Neural cell (in vitro differentiated cells): ENCODE results near the gene DENND5A. TPM values are rescaled to one million over a fixed set of nuclear protein-coding genes. Genes with fewer than 3 reads are reported as not detected.

Experiments
- H2AFZ ChIP-seq: fragments of 200-600, 300-800 bp; sonication (generic), shearing (Covaris generic); 2 replicates; pipeline ENCODE4 v1.6.0; 2014; ENCODE audit warnings: low read depth, mild to moderate bottlenecking, antibody characterized with exemption, low read length, moderate library complexity
- H3F3A ChIP-seq: fragments of 200-600 bp; shearing (Covaris generic); 2 replicates; pipeline ENCODE4 v1.6.1; 2016; ENCODE audit warnings: mild to moderate bottlenecking, moderate library complexity, mixed read lengths, antibody characterized with exemption, low read length; ENCODE audit not compliant: insufficient read depth, poor library complexity, severe bottlenecking
- H3K27ac ChIP-seq: fragments of 200-600, 300-800 bp; sonication (generic), shearing (Covaris generic); 2 replicates; pipeline ENCODE4 v1.5.1; 2014; ENCODE audit warnings: mild to moderate bottlenecking, low read length, moderate library complexity
- H3K27me3 ChIP-seq: fragments of 300-800, 200-600 bp; sonication (generic), shearing (Covaris generic); 2 replicates; pipeline ENCODE4 v1.6.0; 2014; ENCODE audit warnings: mild to moderate bottlenecking, low read depth, low read length, moderate library complexity; ENCODE audit not compliant: insufficient read depth
- H3K36me3 ChIP-seq: fragments of 300-800, 200-600 bp; sonication (generic), shearing (Covaris generic); 2 replicates; pipeline ENCODE4 v1.5.1; 2014; ENCODE audit warnings: mild to moderate bottlenecking, antibody characterized with exemption, low read length, moderate library complexity; ENCODE audit not compliant: insufficient read depth
- H3K4me2 ChIP-seq: fragments of 300-800, 200-600 bp; sonication (generic), shearing (Covaris generic); 2 replicates; pipeline ENCODE4 v1.6.0; 2014; ENCODE audit warnings: mild to moderate bottlenecking, low read length
- H3K4me3 ChIP-seq: fragments of 300-800, 200-600 bp; sonication (generic), shearing (Covaris generic); 2 replicates; pipeline ENCODE4 v1.5.1; 2014; ENCODE audit warnings: mild to moderate bottlenecking, low read length, moderate library complexity
- H3K79me2 ChIP-seq: fragments of 200-600 bp; shearing (Covaris generic); replicated peaks from 2 replicates; pipeline ENCODE4 v1.6.0; 2014; ENCODE audit warnings: mild to moderate bottlenecking, low read length, moderate library complexity; ENCODE audit not compliant: insufficient read depth
- H3K9ac ChIP-seq: fragments of 300-800, 200-600 bp; sonication (generic), shearing (Covaris generic); 2 replicates; pipeline ENCODE4 v1.6.1; 2016; ENCODE audit warnings: mild to moderate bottlenecking, low read length, mixed read lengths
- H3K9me2 ChIP-seq: fragments of 200-600 bp; shearing (Covaris generic); 2 replicates; pipeline ENCODE4 v1.6.1; 2016; ENCODE audit warnings: mild to moderate bottlenecking, low read length, mixed read lengths; ENCODE audit not compliant: insufficient read depth
- H3K9me3 ChIP-seq: fragments of 200-600, 300-800 bp; sonication (generic), shearing (Covaris generic); 2 replicates; pipeline ENCODE4 v1.6.1; 2016; ENCODE audit warnings: mild to moderate bottlenecking, mixed run types, low read length, moderate library complexity, mixed read lengths
- H4K20me1 ChIP-seq: fragments of 200-600 bp; shearing (Covaris generic); 2 replicates; pipeline ENCODE4 v1.6.1; 2016; ENCODE audit warnings: mild to moderate bottlenecking, mixed run types; ENCODE audit not compliant: insufficient read depth
- EP300 ChIP-seq: fragments of 450-650 bp; conservative IDR thresholded peaks from 2 replicates; pipeline ENCODE4 v1.6.1; 2014; ENCODE audit warnings: antibody characterized with exemption, mild to moderate bottlenecking, moderate library complexity; ENCODE audit not compliant: poor library complexity, severe bottlenecking
- EZH2 ChIP-seq: fragments of 200-600, 300-800 bp; shearing (Covaris generic), sonication (generic); IDR thresholded peaks from 2 replicates; pipeline ENCODE4 v1.6.1; 2014; ENCODE audit warnings: antibody characterized with exemption, low read length, borderline replicate concordance, mild to moderate bottlenecking; ENCODE audit not compliant: insufficient read depth, poor library complexity, severe bottlenecking
- MXI1 ChIP-seq: fragments of 450-650 bp; conservative IDR thresholded peaks from 2 replicates; pipeline ENCODE4 v1.6.1; 2014; ENCODE audit warnings: antibody characterized with exemption, mild to moderate bottlenecking; ENCODE audit not compliant: poor library complexity, severe bottlenecking
- POLR2AphosphoS5 ChIP-seq: IDR thresholded peaks from 2 replicates; pipeline ENCODE4 v1.6.1; 2012
- RAD21 ChIP-seq: fragments of 450-650 bp; conservative IDR thresholded peaks from 2 replicates; pipeline ENCODE4 v1.6.1; 2014; ENCODE audit warnings: antibody characterized with exemption, mild to moderate bottlenecking, moderate library complexity
- SMC3 ChIP-seq: fragments of 450-650 bp; conservative IDR thresholded peaks from 2 replicates; pipeline ENCODE4 v1.6.1; 2014; ENCODE audit warnings: antibody characterized with exemption, mild to moderate bottlenecking, moderate library complexity; ENCODE audit not compliant: poor library complexity
- TAF1 ChIP-seq: IDR thresholded peaks from 2 replicates; pipeline ENCODE4 v1.6.1; 2012; ENCODE audit warnings: low read depth
- polyA plus RNA-seq: library from polyadenylated mRNA; depleted of rRNA; stranded (reverse); fragments of >200 nt; gene quantifications from 2 replicates; pipeline ENCODE4 v1.2.3, GENCODE V29; 2014
- TF ChIP-seq, protein P1 (sequence below): fragments of 450-650 bp; IDR thresholded peaks from 2 replicates; pipeline ENCODE4 v1.5.1; 2014; ENCODE audit warnings: antibody characterized with exemption, mild to moderate bottlenecking, moderate library complexity; ENCODE audit not compliant: poor library complexity, severe bottlenecking
- TF ChIP-seq, protein P2 (sequence below): IDR thresholded peaks from 2 replicates; pipeline ENCODE4 v1.6.1; 2012; ENCODE audit warnings: borderline replicate concordance

Gene DENND5A
- polyA plus RNA-seq, 1 donor from 2014 or later = 75.6 TPM

DNA sequence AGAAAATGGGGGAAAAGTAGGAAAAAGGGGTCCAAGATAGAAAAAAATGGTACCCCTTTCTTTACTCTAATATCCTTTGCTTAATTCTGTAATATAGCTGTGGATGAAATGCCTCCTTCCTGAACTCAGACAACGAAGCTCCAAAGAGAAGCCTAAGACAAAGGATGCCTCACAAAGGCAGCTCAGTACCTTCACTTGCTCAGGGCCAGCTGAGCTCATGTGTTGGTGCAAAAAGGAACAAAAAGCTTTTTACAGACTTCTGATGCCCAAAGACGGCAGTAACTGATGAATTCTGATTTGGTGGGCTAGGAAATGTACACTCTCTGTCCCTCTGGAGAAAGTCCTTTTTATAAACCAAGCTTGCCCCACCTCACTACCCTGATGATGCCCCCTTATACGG is 77.5 kb downstream of the DENND5A start:
- H3K36me3 ChIP-seq = no peaks in the 10 kb centered on the region
- no peaks in the 10 kb centered on the region for H3F3A ChIP-seq
- H3K79me2 ChIP-seq = no peaks in the 10 kb centered on the region
- H3K4me2 ChIP-seq = no peak overlapping the region
- no peak for TF ChIP-seq POLR2AphosphoS5
- no peaks in the 10 kb centered on the region for H3K9me3 ChIP-seq
- no peak overlapping the region for H3K4me3 ChIP-seq
- no peaks in the 10 kb centered on the region for H4K20me1 ChIP-seq
- no peaks in the 10 kb centered on the region for H3K9me2 ChIP-seq
- no peak overlapping the region for H2AFZ ChIP-seq
- H3K9ac ChIP-seq = no peak overlapping the region
- no peaks in the 10 kb centered on the region for H3K27me3 ChIP-seq
- H3K27ac ChIP-seq = no peak overlapping the region

GRCh38 chr11:9184516-9184915 is 80.6 kb downstream of the DENND5A start:
- no peaks in the 10 kb centered on the region for H4K20me1 ChIP-seq
- H3K36me3 ChIP-seq = peaks cover 5% of the 10 kb centered on the region

More at GRCh38 chr11:9184516-9184915, 80.6 kb downstream of the DENND5A start:
- TF ChIP-seq POLR2AphosphoS5 = no peak
- TF ChIP-seq EZH2 = no peak
- no peak for TF ChIP-seq TAF1
- TF ChIP-seq, protein P1, sequence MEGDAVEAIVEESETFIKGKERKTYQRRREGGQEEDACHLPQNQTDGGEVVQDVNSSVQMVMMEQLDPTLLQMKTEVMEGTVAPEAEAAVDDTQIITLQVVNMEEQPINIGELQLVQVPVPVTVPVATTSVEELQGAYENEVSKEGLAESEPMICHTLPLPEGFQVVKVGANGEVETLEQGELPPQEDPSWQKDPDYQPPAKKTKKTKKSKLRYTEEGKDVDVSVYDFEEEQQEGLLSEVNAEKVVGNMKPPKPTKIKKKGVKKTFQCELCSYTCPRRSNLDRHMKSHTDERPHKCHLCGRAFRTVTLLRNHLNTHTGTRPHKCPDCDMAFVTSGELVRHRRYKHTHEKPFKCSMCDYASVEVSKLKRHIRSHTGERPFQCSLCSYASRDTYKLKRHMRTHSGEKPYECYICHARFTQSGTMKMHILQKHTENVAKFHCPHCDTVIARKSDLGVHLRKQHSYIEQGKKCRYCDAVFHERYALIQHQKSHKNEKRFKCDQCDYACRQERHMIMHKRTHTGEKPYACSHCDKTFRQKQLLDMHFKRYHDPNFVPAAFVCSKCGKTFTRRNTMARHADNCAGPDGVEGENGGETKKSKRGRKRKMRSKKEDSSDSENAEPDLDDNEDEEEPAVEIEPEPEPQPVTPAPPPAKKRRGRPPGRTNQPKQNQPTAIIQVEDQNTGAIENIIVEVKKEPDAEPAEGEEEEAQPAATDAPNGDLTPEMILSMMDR = no peak
- no peak for TF ChIP-seq RAD21
- no peak for TF ChIP-seq MXI1
- no peak for TF ChIP-seq EP300
- TF ChIP-seq, protein P2, sequence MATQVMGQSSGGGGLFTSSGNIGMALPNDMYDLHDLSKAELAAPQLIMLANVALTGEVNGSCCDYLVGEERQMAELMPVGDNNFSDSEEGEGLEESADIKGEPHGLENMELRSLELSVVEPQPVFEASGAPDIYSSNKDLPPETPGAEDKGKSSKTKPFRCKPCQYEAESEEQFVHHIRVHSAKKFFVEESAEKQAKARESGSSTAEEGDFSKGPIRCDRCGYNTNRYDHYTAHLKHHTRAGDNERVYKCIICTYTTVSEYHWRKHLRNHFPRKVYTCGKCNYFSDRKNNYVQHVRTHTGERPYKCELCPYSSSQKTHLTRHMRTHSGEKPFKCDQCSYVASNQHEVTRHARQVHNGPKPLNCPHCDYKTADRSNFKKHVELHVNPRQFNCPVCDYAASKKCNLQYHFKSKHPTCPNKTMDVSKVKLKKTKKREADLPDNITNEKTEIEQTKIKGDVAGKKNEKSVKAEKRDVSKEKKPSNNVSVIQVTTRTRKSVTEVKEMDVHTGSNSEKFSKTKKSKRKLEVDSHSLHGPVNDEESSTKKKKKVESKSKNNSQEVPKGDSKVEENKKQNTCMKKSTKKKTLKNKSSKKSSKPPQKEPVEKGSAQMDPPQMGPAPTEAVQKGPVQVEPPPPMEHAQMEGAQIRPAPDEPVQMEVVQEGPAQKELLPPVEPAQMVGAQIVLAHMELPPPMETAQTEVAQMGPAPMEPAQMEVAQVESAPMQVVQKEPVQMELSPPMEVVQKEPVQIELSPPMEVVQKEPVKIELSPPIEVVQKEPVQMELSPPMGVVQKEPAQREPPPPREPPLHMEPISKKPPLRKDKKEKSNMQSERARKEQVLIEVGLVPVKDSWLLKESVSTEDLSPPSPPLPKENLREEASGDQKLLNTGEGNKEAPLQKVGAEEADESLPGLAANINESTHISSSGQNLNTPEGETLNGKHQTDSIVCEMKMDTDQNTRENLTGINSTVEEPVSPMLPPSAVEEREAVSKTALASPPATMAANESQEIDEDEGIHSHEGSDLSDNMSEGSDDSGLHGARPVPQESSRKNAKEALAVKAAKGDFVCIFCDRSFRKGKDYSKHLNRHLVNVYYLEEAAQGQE = no peak
- no peak for TF ChIP-seq SMC3
- Histone ChIP-seq H3K9ac (no peak overlapping the region), H3F3A (no peaks in the 10 kb centered on the region), H3K79me2 (no peaks in the 10 kb centered on the region), H3K4me3 (no peak overlapping the region), H3K27ac (no peak overlapping the region), H3K4me2 (no peak overlapping the region), H3K9me3 (no peaks in the 10 kb centered on the region), H3K9me2 (no peaks in the 10 kb centered on the region), H2AFZ (no peak overlapping the region), H3K27me3 (no peaks in the 10 kb centered on the region)
